PC-9 (cell line): Measurements from ENCODE around the gene MYO16. TPM values are rescaled to one million over a fixed set of nuclear protein-coding genes. Genes with fewer than 3 reads are reported as not detected.
A peak's percentile ranks its signal among the peaks of the same experiment; 100 is the strongest.

Experiments used
- BruUV-seq: library from RNA; stranded (reverse); fragments of 400-500 nt; replicated peaks from 2 replicates; lab custom pipeline; 2021; lab: Mats Ljungman, UMichigan
- CTCF ChIA-PET: fragments of 300-600 bp; sonication (Branson Sonifier 250); formaldehyde crosslinking; loops from one replicate; lab custom pipeline; 2022; ENCODE audit warnings: antibody characterized with exemption; lab: Charles Lee
- POLR2A ChIA-PET: fragments of 300-600 bp; sonication (Branson Sonifier 250); formaldehyde crosslinking; loops from one replicate; lab custom pipeline; 2022; ENCODE audit warnings: antibody characterized with exemption; ENCODE audit not compliant: unreplicated experiment; lab: Charles Lee
- DNase-seq, 2 experiments: peaks; one replicate each; pipeline versions ENCODE4 v3.0.0 to v3.0.0-alpha.2; 2015 to 2022; ENCODE audit warnings: mixed read lengths in 1 of 2
- H2AFZ ChIP-seq: fragments of 200-600 bp; sonication (generic); 2 replicates; pipeline ENCODE4 v1.8.1; 2017; ENCODE audit warnings: antibody characterized with exemption
- H3F3A ChIP-seq: fragments of 200-600 bp; sonication (generic); 2 replicates; pipeline ENCODE4 v1.8.1; 2017; ENCODE audit warnings: antibody characterized with exemption, mild to moderate bottlenecking, low read depth; ENCODE audit not compliant: insufficient read depth
- H3K27ac ChIP-seq: fragments of 200-600 bp; sonication (generic); 2 replicates; pipeline ENCODE4 v1.6.1; 2016; ENCODE audit warnings: mixed run types
- H3K27me3 ChIP-seq: fragments of 200-600 bp; sonication (generic); 2 replicates; pipeline ENCODE4 v1.6.1; 2016; ENCODE audit warnings: low read depth, mixed run types; ENCODE audit not compliant: insufficient read depth
- H3K36me3 ChIP-seq: fragments of 200-600 bp; sonication (generic); 2 replicates; pipeline ENCODE4 v1.6.1; 2016; ENCODE audit warnings: low read depth, mixed run types
- H3K4me1 ChIP-seq: fragments of 200-600 bp; sonication (generic); replicated peaks from 2 replicates; pipeline ENCODE4 v1.6.1; 2016; ENCODE audit warnings: mixed run types; ENCODE audit not compliant: insufficient read depth
- H3K4me2 ChIP-seq: fragments of 200-600 bp; sonication (generic); 2 replicates; pipeline ENCODE4 v1.6.1; 2017; ENCODE audit warnings: mixed run types
- H3K4me3 ChIP-seq: fragments of 200-600 bp; sonication (generic); 2 replicates; pipeline ENCODE4 v1.6.1; 2016; ENCODE audit warnings: mixed run types
- H3K79me2 ChIP-seq: fragments of 200-600 bp; sonication (generic); 2 replicates; pipeline ENCODE4 v1.6.1; 2017; ENCODE audit warnings: low read depth, mixed run types
- H3K9me2 ChIP-seq: fragments of 200-600 bp; sonication (generic); 2 replicates; pipeline ENCODE4 v1.8.1; 2017; ENCODE audit warnings: mild to moderate bottlenecking; ENCODE audit not compliant: insufficient read depth
- H3K9me3 ChIP-seq: fragments of 200-600 bp; sonication (generic); 2 replicates; pipeline ENCODE4 v1.8.1; 2016; ENCODE audit warnings: low read depth; ENCODE audit not compliant: insufficient read depth
- H4K20me1 ChIP-seq: fragments of 200-600 bp; sonication (generic); 2 replicates; pipeline ENCODE4 v1.8.1; 2017; ENCODE audit not compliant: insufficient read depth
- EZH2 ChIP-seq: fragments of 200-600 bp; sonication (generic); IDR thresholded peaks from 2 replicates; pipeline ENCODE4 v1.8.0; 2017; ENCODE audit warnings: antibody characterized with exemption, low read depth
- intact Hi-C: fragments of 100-400 bp; cut with micrococcal nuclease; formaldehyde crosslinking; loops from one replicate; pipeline ENCODE4 v1.10.0; 2022; ENCODE audit not compliant: unreplicated experiment
- total RNA-seq: library from RNA; stranded (reverse); gene quantifications from 2 replicates; pipeline ENCODE4 v1.2.3, GENCODE V29; 2021
- TF ChIP-seq, protein P1 (sequence below): fragments of 200-600 bp; sonication (generic); conservative IDR thresholded peaks from 2 replicates; pipeline ENCODE4 v1.6.1; 2017; ENCODE audit warnings: mixed run types, antibody characterized with exemption, mild to moderate bottlenecking, moderate library complexity

MYO16 gene
- total RNA-seq, 1 experiment from 2014 or later, result 0.59 TPM

DNA sequence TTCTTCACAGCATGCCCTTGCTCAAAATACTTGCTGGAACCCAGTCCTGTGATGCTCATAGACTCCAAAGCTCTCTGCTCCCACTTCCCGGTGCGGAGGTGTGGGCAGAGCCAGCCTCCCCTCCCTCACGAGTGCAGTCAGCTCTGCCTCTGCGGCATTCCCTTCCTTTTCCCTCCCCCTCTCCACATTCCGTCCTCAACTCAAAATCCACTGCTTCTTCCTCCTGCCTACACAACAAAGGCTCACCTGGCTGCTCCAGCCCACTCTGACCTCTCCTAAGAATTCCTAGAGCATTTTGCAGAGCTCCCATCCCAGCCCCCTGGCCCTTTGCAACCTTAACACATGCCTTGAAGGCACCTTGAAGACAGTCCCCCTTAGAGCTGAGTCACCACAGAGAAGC, 527.9 kb downstream of the MYO16 start:
- peak; percentile 71 to 90 for DNase-seq
- H3F3A ChIP-seq, result peaks cover 50% of the 10 kb centered on the region
- ChIA-PET CTCF (interaction anchor here (0.6 to 0.9 kb wide), 4 partner anchors 11 to 836 kb away, joined by 4 to 19 read pairs (median 8); no protein-coding TSS in a partner anchor), POLR2A (interaction anchor here (0.5 to 0.8 kb wide), 4 partner anchors 100 to 1021 kb away, joined by 5 to 26 read pairs (median 11); no protein-coding TSS in a partner anchor)
- no peak overlapping the region for H2AFZ ChIP-seq
- H3K4me2 ChIP-seq, result peak overlapping the region; percentile 81
- no peak for TF ChIP-seq EZH2
- TF ChIP-seq, protein P1, sequence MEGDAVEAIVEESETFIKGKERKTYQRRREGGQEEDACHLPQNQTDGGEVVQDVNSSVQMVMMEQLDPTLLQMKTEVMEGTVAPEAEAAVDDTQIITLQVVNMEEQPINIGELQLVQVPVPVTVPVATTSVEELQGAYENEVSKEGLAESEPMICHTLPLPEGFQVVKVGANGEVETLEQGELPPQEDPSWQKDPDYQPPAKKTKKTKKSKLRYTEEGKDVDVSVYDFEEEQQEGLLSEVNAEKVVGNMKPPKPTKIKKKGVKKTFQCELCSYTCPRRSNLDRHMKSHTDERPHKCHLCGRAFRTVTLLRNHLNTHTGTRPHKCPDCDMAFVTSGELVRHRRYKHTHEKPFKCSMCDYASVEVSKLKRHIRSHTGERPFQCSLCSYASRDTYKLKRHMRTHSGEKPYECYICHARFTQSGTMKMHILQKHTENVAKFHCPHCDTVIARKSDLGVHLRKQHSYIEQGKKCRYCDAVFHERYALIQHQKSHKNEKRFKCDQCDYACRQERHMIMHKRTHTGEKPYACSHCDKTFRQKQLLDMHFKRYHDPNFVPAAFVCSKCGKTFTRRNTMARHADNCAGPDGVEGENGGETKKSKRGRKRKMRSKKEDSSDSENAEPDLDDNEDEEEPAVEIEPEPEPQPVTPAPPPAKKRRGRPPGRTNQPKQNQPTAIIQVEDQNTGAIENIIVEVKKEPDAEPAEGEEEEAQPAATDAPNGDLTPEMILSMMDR, result no peak
- intact Hi-C loops, result loop anchor here (2.0 to 10.0 kb wide), 6 partner anchors 24 to 855 kb away; no protein-coding TSS in a partner anchor
- H4K20me1 ChIP-seq, result no peaks in the 10 kb centered on the region
- peak overlapping the region; percentile 48; the same call in 1 of the 2 replicates for H3K4me3 ChIP-seq
- no peaks in the 10 kb centered on the region for H3K27me3 ChIP-seq
- peak overlapping the region; percentile 96 for H3K27ac ChIP-seq
- no TSS peak for BruUV-seq
- H3K79me2 ChIP-seq, result no peaks in the 10 kb centered on the region
- H3K9me3 ChIP-seq, result no peaks in the 10 kb centered on the region
- no peaks in the 10 kb centered on the region for H3K36me3 ChIP-seq
- peaks cover 78% of the 10 kb centered on the region for H3K4me1 ChIP-seq
- no peaks in the 10 kb centered on the region for H3K9me2 ChIP-seq

- no peaks in the 10 kb centered on the region for H3K9me3 ChIP-seq
- H3K4me1 ChIP-seq, result peaks cover 82% of the 10 kb centered on the region
- H2AFZ ChIP-seq, result no peak overlapping the region
- no peak for TF ChIP-seq EZH2
- TF ChIP-seq, protein P1, result no peak
- peak overlapping the region; percentile 81; the same call in 1 of the 2 replicates for H3K4me2 ChIP-seq
- H3K36me3 ChIP-seq, result no peaks in the 10 kb centered on the region
- BruUV-seq, result no TSS peak
- peaks cover 50% of the 10 kb centered on the region for H3F3A ChIP-seq
- POLR2A ChIA-PET, result no interaction called here
- CTCF ChIA-PET, result no interaction called here
- no peaks in the 10 kb centered on the region for H3K79me2 ChIP-seq
- peak overlapping the region; percentile 96 for H3K27ac ChIP-seq
- no peak for DNase-seq
- no peak overlapping the region for H3K4me3 ChIP-seq
- H3K9me2 ChIP-seq, result no peaks in the 10 kb centered on the region
- H4K20me1 ChIP-seq, result no peaks in the 10 kb centered on the region
- intact Hi-C loops, result loop anchor here (5.0 to 10.0 kb wide), 2 partner anchors 706 to 854 kb away; no protein-coding TSS in a partner anchor
- no peaks in the 10 kb centered on the region for H3K27me3 ChIP-seq
Observed at GRCh38 chr13:109158383-109158782, 529.0 kb downstream of the MYO16 start.

DNA sequence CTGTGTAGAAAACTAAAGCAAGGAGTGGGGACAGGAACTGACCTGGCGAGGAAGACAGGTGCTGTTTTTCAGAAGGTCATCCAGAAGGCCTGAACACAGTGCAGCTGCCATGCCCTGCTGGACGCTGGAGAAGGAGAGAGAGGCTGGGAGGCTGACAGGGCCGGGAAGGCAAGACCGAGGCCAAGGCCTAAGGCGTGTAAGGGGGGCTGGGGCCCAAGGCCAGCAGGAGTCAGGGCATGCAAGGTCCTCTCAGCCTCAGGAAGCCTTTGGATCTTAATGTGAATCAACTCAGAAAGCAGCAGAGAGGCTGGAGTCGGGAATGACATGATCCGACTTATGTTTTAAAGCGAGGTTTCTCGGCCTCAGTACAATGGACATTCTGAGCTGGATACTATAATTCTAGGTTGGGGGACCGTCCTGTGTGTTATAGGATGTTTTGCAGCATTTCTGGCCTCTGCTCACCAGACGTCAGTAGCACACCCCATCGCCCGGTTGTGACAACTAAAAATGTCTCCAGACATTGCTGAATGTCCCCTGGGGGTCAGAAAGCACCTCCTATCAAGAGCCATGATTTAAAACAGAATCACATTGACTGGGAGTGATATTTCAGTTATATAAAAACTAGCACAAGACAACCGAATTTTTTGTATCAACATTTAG, 530.4 kb downstream of the MYO16 start:
- Histone ChIP-seq H2AFZ (no peak overlapping the region), H3K4me2 (no peak overlapping the region), H3K4me1 (peaks cover 68% of the 10 kb centered on the region), H3K27ac (no peak overlapping the region), H3K9me3 (no peaks in the 10 kb centered on the region), H3K79me2 (no peaks in the 10 kb centered on the region), H4K20me1 (no peaks in the 10 kb centered on the region), H3K36me3 (no peaks in the 10 kb centered on the region), H3K9me2 (no peaks in the 10 kb centered on the region), H3F3A (peaks cover 39% of the 10 kb centered on the region), H3K27me3 (no peaks in the 10 kb centered on the region), H3K4me3 (no peak overlapping the region)
- no TSS peak for BruUV-seq
- TF ChIP-seq, protein P1, result no peak
- TF ChIP-seq EZH2, result no peak
- ChIA-PET POLR2A (no interaction called here), CTCF (no interaction called here)
- DNase-seq, result no peak
- intact Hi-C loops, result loop anchor here (5.0 to 10.0 kb wide), 2 partner anchors 705 to 853 kb away; no protein-coding TSS in a partner anchor
